Measurements from ENCODE around the gene HEXIM1.

HEXIM1 gene

GRCh38 chr17:45129426-45129939 lies 18.8 kb upstream of the HEXIM1 start:
- no peak for DNase-seq (ENCODE audit: low read depth in 3 of 3, low spot score in 1 of 3)

GRCh38 chr17:45129940-45130680 lies 18.2 kb upstream of the HEXIM1 start:
- no peak for DNase-seq (ENCODE audit: low read depth in 3 of 3, low spot score in 1 of 3)

- no peak for DNase-seq (ENCODE audit: low read depth in 3 of 3, low spot score in 1 of 3)
Observed at GRCh38 chr17:45130681-45131615, 17.3 kb upstream of the HEXIM1 start.

DNA sequence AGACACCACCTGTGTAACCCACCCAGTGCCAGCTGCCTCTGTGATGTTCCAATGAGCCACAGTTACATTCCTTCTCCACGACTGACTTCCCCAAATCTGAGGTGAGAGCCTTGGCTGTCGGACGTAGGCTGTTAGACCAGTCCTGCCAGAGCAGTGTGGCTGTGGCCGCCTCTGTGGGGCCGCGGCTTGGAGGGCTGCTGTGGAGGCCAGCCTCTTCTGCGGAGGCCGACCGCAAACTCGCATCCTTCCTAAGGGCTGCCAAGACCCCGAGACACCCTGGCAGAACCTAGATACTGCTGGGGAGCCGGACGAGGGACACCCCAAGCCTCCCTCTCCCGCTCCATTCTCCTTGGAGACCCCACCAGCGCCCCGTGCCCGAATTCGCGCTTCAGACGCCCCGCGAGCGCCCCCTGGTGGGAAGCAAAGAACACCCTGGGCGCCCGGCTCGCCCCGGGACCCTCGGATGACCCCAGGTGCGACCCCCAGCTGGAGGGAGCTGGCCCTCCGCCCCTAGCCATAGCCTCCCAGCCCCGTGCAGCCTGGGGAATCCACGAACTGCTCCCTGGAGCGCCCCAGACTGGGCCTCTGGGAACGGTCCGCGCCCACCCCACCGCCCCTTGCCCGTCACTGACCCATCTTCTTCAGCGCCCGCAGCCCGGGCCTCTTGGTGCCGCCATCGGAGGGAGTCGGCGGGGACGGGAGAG lies 16.5 kb upstream of the HEXIM1 start:
- peak in 1 of 3 donors; percentile 49 for DNase-seq (ENCODE audit: low read depth in 3 of 3, low spot score in 1 of 3)

DNA sequence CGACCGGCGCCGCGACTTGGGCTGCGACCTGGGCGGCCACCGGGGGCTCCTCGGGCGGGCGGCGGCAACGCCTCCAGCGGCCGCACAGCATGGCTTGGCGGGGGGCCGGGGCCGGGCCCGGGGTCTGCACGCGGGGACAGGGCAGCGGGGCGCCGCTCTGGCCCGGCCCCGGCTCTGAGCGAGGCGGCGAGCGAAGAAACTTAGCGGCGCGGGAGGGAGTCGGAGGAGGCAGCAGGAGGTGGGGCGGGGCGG lies 16.0 kb upstream of the HEXIM1 start, which contains the start of gene PLCD3:
Gene PLCD3, minus strand, starts transcription at position 196 of the 252 bp plus-strand sequence. Its CDS starts 105 bp downstream, at position 91.
- DNase-seq (ENCODE audit: low read depth in 3 of 3, low spot score in 1 of 3): no peak

DNA sequence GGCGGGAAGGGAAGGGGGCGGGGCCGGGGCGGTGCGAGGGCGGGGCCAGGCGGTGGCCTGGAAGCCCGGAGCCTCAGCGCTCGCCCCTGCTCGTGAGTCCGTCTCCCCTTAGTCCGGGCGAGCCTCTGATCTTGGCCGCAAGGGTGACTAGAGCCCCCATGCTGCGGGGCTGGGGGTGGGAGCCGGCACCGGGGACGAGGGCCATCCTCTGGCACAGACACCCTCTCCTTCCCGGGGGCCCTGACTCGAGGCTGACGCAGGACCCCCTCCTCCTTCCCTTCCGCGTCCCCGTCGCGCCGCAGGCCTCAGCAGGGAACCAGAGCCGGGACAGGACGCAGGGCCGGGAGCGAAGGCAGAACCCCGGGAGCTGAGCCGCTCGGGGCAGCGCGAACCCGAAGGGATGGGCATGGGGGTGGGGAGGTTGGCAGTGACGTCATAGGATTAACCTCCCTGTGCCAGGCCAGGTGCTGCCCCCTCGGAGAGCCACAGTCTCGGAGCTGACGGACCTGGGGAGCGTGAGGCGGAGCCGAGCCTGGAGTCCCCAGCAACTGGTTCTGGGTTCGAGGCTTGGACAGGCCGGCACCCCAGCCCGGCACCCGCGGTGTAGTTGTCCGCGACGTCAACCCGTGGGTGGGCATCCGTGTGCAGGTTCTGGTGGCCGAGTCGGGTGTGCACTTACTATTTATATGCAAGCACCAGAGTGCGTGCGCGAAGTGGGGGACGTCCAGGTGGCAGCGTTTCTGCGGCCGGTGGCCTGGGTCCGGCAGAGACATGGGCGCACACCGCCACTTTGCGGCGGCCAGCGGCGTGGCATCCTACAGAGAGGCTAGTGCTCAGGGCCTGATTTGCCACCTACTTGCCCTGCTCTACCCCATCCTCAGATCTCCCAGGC lies 15.5 kb upstream of the HEXIM1 start:
- peak in 1 of 3 donors; percentile 60 for DNase-seq (ENCODE audit: low read depth in 3 of 3, low spot score in 1 of 3)

DNA sequence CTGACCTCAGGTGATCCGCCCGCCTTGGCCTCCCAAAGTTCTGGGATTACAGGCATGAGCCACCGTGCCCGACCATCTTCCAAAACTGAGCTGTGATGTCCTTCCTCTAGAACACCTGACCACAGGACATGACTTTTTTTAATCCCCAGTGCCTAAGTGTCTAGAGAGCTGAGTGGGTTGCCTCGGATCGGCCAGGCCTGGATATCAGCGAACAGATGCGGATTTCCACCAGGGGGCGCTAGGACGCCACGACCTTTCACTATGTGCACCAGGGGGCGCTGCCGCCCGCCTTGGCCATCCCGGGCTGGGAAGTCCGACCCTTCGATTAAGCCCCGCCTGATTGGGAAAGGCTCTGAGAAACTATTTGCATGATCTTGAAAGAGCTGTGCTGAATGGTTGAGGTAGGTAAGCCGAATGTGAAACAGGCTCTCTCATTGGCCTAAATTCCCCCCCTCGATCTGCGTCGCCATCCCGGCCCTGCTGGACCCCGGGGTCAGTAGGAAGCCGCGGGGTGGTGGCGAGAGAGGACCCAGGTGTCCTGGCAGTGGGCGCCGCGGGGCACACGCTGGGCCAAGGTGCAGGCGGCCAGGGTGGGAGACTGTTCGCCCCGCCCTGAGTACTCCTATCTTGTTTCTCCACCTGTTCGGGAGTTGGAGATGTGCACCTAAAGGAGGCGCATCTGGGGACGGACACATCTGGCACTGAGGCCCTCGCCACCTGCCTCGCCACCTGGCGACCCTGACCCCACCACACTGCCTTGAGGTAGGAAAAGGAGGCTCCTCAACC lies 12.9 kb upstream of the HEXIM1 start, which contains the start of gene ACBD4:
Gene ACBD4, plus strand, starts transcription at position 496 of the 786 bp plus-strand sequence. CDS start 458 bp downstream, outside the sequence.
- DNase-seq (ENCODE audit: low read depth in 3 of 3, low spot score in 1 of 3): peak; percentile 92 to 99 (median 96)

DNA sequence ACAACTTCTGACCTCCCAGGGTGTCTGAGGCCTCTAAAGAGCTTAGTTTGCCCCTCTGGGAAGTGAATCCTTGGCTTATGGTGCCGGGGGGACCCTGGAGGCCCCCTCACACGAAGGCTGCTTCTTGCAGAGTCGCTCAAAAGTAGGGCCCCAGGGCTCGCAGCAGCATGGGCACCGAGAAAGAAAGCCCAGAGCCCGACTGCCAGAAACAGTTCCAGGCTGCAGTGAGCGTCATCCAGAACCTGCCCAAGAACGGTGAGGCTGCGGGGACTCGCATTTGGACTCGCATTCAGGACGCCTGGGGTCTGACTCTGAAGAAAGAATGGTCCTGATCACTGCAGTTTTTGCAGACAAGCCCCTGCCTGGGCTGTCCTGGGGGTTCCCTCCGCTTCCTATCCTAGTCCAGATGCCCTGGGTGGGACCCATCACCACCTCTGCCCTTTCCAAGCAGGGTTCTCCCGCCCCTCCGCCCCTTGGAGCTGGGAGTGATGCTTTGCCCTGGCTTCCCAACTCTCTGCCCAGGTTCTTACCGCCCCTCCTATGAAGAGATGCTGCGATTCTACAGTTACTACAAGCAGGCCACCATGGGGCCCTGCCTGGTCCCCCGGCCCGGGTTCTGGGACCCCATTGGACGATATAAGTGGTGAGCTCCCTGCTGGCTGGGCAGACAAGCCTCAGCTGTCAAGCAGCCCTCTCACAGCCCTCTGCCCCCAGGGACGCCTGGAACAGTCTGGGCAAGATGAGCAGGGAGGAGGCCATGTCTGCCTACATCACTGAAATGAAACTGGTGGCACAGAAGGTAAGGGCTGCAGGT lies 12.1 kb upstream of the HEXIM1 start:
- no peak for DNase-seq (ENCODE audit: low read depth in 3 of 3, low spot score in 1 of 3)

DNA sequence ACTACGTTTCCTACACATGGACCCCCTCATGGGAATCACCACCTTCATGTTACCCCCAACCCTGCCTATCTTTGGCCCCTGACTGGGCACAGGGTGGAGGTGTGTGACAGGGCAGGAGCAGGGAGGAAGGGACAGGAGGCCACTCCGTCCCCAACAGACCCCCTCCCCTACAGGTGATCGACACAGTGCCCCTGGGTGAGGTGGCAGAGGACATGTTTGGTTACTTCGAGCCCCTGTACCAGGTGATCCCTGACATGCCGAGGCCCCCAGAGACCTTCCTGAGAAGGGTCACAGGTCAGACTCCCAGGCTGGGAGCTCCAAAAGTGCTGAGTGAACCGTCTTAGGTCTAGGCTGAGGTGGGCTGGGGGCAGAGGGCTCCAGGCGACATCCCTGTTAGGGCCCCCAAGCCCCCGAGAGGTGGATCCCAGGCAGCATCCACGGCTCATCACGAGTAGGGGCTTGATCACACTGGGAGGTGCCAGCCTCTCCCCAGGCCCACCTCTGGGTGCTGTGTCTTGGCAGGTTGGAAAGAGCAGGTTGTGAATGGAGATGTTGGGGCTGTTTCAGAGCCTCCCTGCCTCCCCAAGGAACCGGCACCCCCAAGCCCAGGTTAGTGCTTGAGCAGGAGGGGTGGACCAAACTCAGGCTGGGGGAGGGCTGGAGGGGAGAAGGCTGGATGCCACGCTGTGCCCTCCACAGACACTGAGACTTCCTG lies 11.3 kb upstream of the HEXIM1 start:
- DNase-seq (ENCODE audit: low read depth in 3 of 3, low spot score in 1 of 3): no peak

DNA sequence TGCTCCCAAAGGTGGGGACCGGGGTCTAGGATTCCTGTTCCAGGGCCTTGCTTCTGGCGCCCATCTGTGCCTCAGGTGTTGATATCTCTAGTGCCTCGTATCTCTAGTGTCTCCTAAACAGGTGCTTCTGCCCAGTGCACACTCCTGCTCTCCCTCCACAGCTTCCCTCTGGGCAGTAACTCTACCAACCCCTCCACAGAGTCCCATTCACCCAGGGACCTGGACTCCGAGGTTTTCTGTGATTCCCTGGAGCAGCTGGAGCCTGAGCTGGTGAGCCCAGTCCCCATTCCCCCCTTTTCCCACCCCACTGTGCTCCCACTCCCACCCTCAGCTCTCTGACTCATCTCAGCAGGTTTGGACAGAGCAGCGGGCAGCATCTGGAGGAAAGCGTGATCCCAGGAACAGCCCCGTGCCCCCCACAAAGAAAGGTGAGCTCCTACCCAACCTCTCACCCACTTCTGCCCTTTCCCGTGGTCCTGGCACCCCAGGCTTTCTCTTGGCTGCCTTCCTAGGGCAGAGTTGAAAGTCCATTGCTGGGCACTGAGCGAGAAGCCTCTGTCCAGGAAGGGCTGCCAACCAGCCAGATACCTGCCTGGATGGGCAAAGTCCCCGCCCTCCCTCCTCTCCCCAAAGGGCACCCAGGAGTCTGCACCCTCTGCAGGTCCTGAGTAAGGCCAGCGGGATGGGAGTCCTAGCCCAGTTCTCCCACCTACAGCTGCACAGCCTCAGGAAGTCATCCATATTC lies 10.5 kb upstream of the HEXIM1 start:
- no peak for DNase-seq (ENCODE audit: low read depth in 3 of 3, low spot score in 1 of 3)

- no peak for DNase-seq (ENCODE audit: low read depth in 3 of 3, low spot score in 1 of 3)
Observed at GRCh38 chr17:45138911-45139532, 9.3 kb upstream of the HEXIM1 start.

DNA sequence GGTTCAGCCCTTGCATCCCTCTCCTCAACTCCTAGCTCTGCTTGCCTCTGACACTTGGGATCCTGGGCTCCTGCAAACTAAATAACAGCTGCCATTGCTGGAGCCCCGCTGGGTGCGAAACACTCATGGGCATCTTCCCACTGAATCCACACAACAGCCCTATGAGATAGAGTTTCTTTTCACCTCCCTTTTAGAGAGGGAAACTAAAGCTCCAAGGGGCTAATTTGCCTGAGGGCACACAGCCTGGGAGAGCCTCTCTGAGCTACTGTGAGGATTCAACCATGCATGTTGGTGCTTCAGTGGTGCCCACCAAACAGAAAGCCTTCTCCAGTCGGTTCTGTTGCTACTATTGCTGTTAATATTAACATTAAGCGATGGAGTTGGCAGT lies 8.7 kb upstream of the HEXIM1 start:
- no peak for DNase-seq (ENCODE audit: low read depth in 3 of 3, low spot score in 1 of 3)

- no peak for DNase-seq (ENCODE audit: low read depth in 3 of 3, low spot score in 1 of 3)
Observed at GRCh38 chr17:45143094-45143670, 5.1 kb upstream of the HEXIM1 start.

DNA sequence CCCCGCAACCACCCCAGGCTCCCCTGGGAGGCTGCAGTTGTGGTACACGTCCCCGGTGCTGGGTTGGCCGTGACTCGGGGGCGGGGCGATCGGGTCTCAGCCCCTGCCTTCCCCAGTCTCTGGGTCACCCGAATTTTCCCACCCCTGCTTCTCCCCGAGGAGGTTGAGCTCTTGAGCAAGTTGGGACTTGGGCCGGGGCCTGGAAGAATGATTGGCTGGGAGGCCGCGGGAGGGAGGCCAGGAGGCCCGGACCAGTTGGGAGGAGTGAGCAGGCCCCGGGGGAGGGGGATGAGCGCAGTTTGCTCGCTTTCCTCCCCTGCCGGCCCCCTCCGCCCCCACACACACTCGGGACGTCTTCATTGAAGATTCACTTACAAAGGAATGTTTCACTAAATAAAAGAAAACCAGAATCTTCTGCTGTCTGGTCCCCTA lies 4.5 kb upstream of the HEXIM1 start:
- no peak for DNase-seq (ENCODE audit: low read depth in 3 of 3, low spot score in 1 of 3)

DNA sequence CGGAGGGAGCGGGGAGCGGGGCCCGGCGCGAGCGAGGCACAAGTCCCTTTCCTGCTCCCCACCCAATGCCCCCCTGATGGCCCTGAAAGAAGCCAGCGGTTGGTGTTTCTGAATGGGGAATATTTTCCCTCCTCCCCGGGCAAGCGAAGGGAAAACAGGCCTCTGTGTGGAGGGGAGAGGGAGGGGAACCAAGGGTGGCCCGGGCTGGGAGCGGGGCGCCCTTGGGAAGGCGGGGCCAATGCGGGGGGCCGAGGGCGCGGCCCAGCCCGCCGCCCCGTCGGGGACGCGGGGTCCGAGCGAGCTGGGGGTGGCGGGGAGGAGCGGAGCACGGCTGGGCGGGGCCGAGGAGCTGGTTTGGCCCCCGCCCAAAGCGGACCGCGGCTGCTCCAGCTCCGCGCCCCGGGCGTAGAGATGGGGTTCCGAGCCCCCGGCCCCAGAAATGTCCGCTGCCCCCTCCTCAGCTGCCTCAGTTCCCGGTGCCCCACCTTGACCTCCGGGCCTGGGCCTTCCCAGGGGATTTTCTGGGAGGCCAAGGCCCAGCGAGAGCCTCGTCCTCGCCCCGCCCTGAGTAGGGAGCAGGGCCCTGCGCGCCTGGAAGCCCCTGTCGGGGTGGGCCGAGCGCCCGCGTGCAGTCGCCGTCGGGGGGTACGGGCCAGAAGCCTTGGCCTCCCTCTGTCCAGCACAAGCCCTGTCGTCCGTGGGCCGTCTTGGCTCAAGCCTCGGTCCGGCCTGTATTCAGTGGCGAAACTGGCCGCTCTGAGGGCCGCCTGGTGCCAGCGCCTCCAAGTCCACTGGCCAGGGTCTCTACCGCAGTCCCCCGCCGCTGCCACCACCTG lies 3.9 kb upstream of the HEXIM1 start:
- DNase-seq (ENCODE audit: low read depth in 3 of 3, low spot score in 1 of 3): no peak

DNA sequence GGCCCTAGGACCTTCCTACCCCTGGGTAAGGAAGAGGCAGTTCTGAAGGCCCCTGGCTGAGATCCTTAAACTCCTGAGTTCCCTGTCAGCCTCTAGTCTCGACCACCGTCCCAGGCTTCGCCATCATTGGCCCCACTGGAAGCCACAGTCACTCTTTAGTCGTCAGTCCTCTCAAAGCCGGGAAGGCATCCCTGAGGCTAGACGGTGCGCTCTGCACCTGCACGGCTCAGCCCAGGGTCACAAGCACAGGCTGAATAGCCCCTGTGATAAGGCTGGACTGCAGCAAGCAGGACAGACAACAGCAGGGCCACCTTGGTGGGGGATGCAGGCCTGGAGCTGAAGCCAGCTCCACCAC lies 3.3 kb upstream of the HEXIM1 start:
- no peak for DNase-seq (ENCODE audit: low read depth in 3 of 3, low spot score in 1 of 3)

Measured in stimulated activated CD4-positive, alpha-beta T cell treated with anti-CD3 and anti-CD28 coated beads, TNF-alpha, amount 100 ng/mL, for 1 hour (primary cell).